GM23338 (cell line): ENCODE measurements around the gene FEM1A. TPM values are rescaled to one million over a fixed set of nuclear protein-coding genes. Genes with fewer than 3 reads are reported as not detected.
A peak's percentile ranks its signal among the peaks of the same experiment; 100 is the strongest.
"Not testable (repeated sequence)": the region's sequence is repeated elsewhere in the genome, so short reads cannot be mapped to it uniquely, and the experiment has no call there.

Source experiments
- ATAC-seq: fragments of 200-7000 bp; cut with Tn5 transposase; 3 replicates; pipeline ENCODE4 v1.9.1; 2020
- DNase-seq: peaks from one replicate; pipeline ENCODE4 v3.0.0-alpha.2; 2015; ENCODE audit warnings: low spot score
- H2AFZ ChIP-seq: fragments of 200-600 bp; sonication (generic); 2 replicates; pipeline ENCODE4 v1.8.0; 2016; ENCODE audit warnings: antibody characterized with exemption, mild to moderate bottlenecking, moderate library complexity
- H3F3A ChIP-seq: fragments of 200-600 bp; sonication (generic); replicated peaks from 2 replicates; pipeline ENCODE4 v1.8.0; 2017; ENCODE audit warnings: antibody characterized with exemption, mixed run types, low read depth
- H3K27ac ChIP-seq: fragments of 200-600 bp; sonication (generic); 2 replicates; pipeline ENCODE4 v1.6.1; 2016; ENCODE audit warnings: low read depth
- H3K27me3 ChIP-seq: fragments of 200-600 bp; sonication (generic); 2 replicates; pipeline ENCODE4 v1.8.0; 2016; ENCODE audit warnings: mild to moderate bottlenecking, mixed run types, moderate library complexity; ENCODE audit not compliant: insufficient read depth
- H3K36me3 ChIP-seq: fragments of 200-600 bp; sonication (generic); 2 replicates; pipeline ENCODE4 v1.8.0; 2016; ENCODE audit warnings: mild to moderate bottlenecking; ENCODE audit not compliant: insufficient read depth
- H3K4me1 ChIP-seq: fragments of 200-600 bp; sonication (generic); 2 replicates; pipeline ENCODE4 v1.8.0; 2016; ENCODE audit warnings: mild to moderate bottlenecking, moderate library complexity; ENCODE audit not compliant: insufficient read depth
- H3K4me2 ChIP-seq: fragments of 200-600 bp; sonication (generic); 2 replicates; pipeline ENCODE4 v1.7.1; 2017; ENCODE audit warnings: mixed run types
- H3K4me3 ChIP-seq: fragments of 200-600 bp; sonication (generic); 2 replicates; pipeline ENCODE4 v1.6.1; 2016; ENCODE audit warnings: mixed run types
- H3K79me2 ChIP-seq: fragments of 200-600 bp; sonication (generic); replicated peaks from 2 replicates; pipeline ENCODE4 v1.8.0; 2017; ENCODE audit warnings: mild to moderate bottlenecking; ENCODE audit not compliant: insufficient read depth
- H3K9me2 ChIP-seq: fragments of 200-600 bp; sonication (generic); 2 replicates; pipeline ENCODE4 v1.8.0; 2017; ENCODE audit not compliant: insufficient read depth
- H4K20me1 ChIP-seq: fragments of 200-600 bp; sonication (generic); replicated peaks from 2 replicates; pipeline ENCODE4 v1.8.0; 2017; ENCODE audit warnings: mild to moderate bottlenecking; ENCODE audit not compliant: insufficient read depth
- H3K27ac Mint-ChIP-seq: 2 replicates; pipeline ENCODE4 v1.8.0; 2020; ENCODE audit warnings: inconsistent platforms, mild to moderate bottlenecking, moderate library complexity, mixed read lengths
- H3K27me3 Mint-ChIP-seq: 3 replicates; pipeline ENCODE4 v1.8.0; 2022; ENCODE audit warnings: low read depth, mild to moderate bottlenecking, moderate library complexity, mixed read lengths, inconsistent platforms; ENCODE audit not compliant: insufficient read depth, poor library complexity
- H3K36me3 Mint-ChIP-seq: 3 replicates; pipeline ENCODE4 v1.8.0; 2021; ENCODE audit warnings: low read depth, mild to moderate bottlenecking, inconsistent platforms, moderate library complexity, mixed read lengths
- H3K4me1 Mint-ChIP-seq: 3 replicates; pipeline ENCODE4 v1.8.0; 2020; ENCODE audit warnings: mild to moderate bottlenecking, inconsistent platforms, mixed read lengths
- H3K4me3 Mint-ChIP-seq: 3 replicates; pipeline ENCODE4 v1.8.0; 2021; ENCODE audit warnings: moderate library complexity, mild to moderate bottlenecking, inconsistent platforms, mixed read lengths
- H3K9me3 Mint-ChIP-seq: 3 replicates; pipeline ENCODE4 v1.8.0; 2020; ENCODE audit warnings: moderate library complexity, mild to moderate bottlenecking, inconsistent platforms, mixed read lengths
- CTCF ChIP-seq, 2 experiments: fragments of 200-600 bp in 1 of 2; sonication (generic) in 1 of 2; conservative IDR thresholded peaks; 2 replicates each; pipeline versions ENCODE4 v1.5.1 to v1.6.1; 2016 to 2017; ENCODE audit warnings: antibody characterized with exemption in 2 of 2, low read depth in 2 of 2, mild to moderate bottlenecking in 2 of 2, moderate library complexity in 1 of 2
- ETS1 ChIP-seq: IDR thresholded peaks from 2 replicates; pipeline ENCODE4 v1.6.1; 2016; ENCODE audit warnings: antibody characterized with exemption
- EZH2phosphoT487 ChIP-seq: fragments of 200-600 bp; sonication (generic); IDR thresholded peaks from one replicate; pipeline ENCODE4 v1.8.1; 2018; ENCODE audit warnings: antibody characterized with exemption; ENCODE audit not compliant: unreplicated experiment
- JUNB ChIP-seq: IDR thresholded peaks from one replicate; pipeline ENCODE4 v1.6.1; 2016; ENCODE audit warnings: antibody characterized with exemption; ENCODE audit not compliant: unreplicated experiment
- ZNF114 ChIP-seq: fragments of 250-450 bp; sonication (Bioruptor Pico); IDR thresholded peaks from 2 replicates; pipeline ENCODE4 v1.5.0; 2020; ENCODE audit warnings: mild to moderate bottlenecking, moderate library complexity
- ZNF331 ChIP-seq: fragments of 250-450 bp; sonication (Bioruptor Pico); IDR thresholded peaks from 2 replicates; pipeline ENCODE4 v1.5.0; 2020; ENCODE audit warnings: low read depth, mild to moderate bottlenecking, moderate library complexity
- ZNF462 ChIP-seq: fragments of 250-450 bp; sonication (Bioruptor Pico); IDR thresholded peaks from 2 replicates; pipeline ENCODE4 v1.5.0; 2020; ENCODE audit warnings: mild to moderate bottlenecking, moderate library complexity
- polyA plus RNA-seq: library from polyadenylated mRNA; unstranded; fragments of >200 nt; fragmentation: Nextera tagmentation; extraction: Ambion mirVana; gene quantifications from 2 replicates; pipeline ENCODE4 v1.2.1, GENCODE V29; 2016
- total RNA-seq: library from RNA; depleted of rRNA; stranded (reverse); fragments of >200 nt; shearing (Covaris generic); gene quantifications from 2 replicates; pipeline ENCODE4 v1.2.3, GENCODE V29; 2014

FEM1A gene
- total and polyA plus RNA-seq, 2 experiments from 2014 or later, result 0.87 to 16.5 TPM

- no peak for TF ChIP-seq ZNF462 (CRISPR knock-in tag)
- no peak for TF ChIP-seq CTCF (conservative IDR thresholded peaks at IDR 0.05; ENCODE audit: low read depth in 2 of 2)
- TF ChIP-seq JUNB, result no peak
These were observed 11.2 kb downstream of the FEM1A start (continued) for GRCh38 chr19:4802711-4803110.

- Histone ChIP-seq H3K4me1 (no peaks in the 10 kb centered on the region), H4K20me1 (no peaks in the 10 kb centered on the region), H3K36me3 (no peaks in the 10 kb centered on the region), H2AFZ (peak overlapping the region; percentile 96; the same call in 1 of the 2 replicates), H3K4me3 (no peak overlapping the region), H3K9me2 (no peaks in the 10 kb centered on the region), H3K79me2 (no peaks in the 10 kb centered on the region), H3K4me2 (no peak overlapping the region), H3K27me3 (no peaks in the 10 kb centered on the region), H3K27ac (no peak overlapping the region), H3F3A (0 out of 2 replicates have a peak, but pooled peaks cover under 1% of the 10 kb centered on the region)
- DNase-seq, result peak; percentile 95
- Mint-ChIP-seq H3K4me1 (no peaks in the 10 kb centered on the region), H3K27ac (no peak overlapping the region), H3K36me3 (peaks cover 3% of the 10 kb centered on the region), H3K9me3 (peaks cover 2% of the 10 kb centered on the region; the same call in 1 of the 3 replicates), H3K4me3 (no peak overlapping the region), H3K27me3 (peaks cover 5% of the 10 kb centered on the region)
- TF ChIP-seq ZNF331 (CRISPR knock-in tag) (no peak), CTCF (conservative IDR thresholded peaks at IDR 0.05; ENCODE audit: low read depth in 2 of 2) (peak; percentile 88 to 100), JUNB (no peak), ETS1 (no peak), ZNF114 (CRISPR knock-in tag) (no peak), EZH2phosphoT487 (no peak)
- peak; percentile 95 for ATAC-seq
These were observed 12.5 kb downstream of the FEM1A start for GRCh38 chr19:4803736-4804695.

- not testable (repeated sequence) for H3K4me2 ChIP-seq, H4K20me1 ChIP-seq, H3K79me2 ChIP-seq, ATAC-seq, H3K4me3 Mint-ChIP-seq, H3K4me1 Mint-ChIP-seq, H3K36me3 Mint-ChIP-seq, H3K4me3 ChIP-seq, H3K27me3 Mint-ChIP-seq, H2AFZ ChIP-seq, H3K27me3 ChIP-seq, H3K9me2 ChIP-seq, H3K36me3 ChIP-seq, H3K27ac Mint-ChIP-seq, H3F3A ChIP-seq, H3K4me1 ChIP-seq, H3K9me3 Mint-ChIP-seq, H3K27ac ChIP-seq, DNase-seq
These were observed 13.6 kb downstream of the FEM1A start for GRCh38 chr19:4805140-4805539.
